K562 (cell line): ENCODE results near the gene MLX. TPM values are rescaled to one million over a fixed set of nuclear protein-coding genes. Genes with fewer than 3 reads are reported as not detected.
A peak's percentile ranks its signal among the peaks of the same experiment; 100 is the strongest.

Experiments used
- DLX4 ChIP-seq: fragments of 250-450 bp; sonication (Bioruptor Pico); IDR thresholded peaks from 2 replicates; pipeline ENCODE4 v1.6.1; 2021; ENCODE audit warnings: mild to moderate bottlenecking
- E2F5 ChIP-seq: sonication (generic); formaldehyde crosslinking; IDR thresholded peaks from 2 replicates; pipeline ENCODE4 v1.8.0; 2022; ENCODE audit warnings: mild to moderate bottlenecking, missing genetic modification reagents
- EHMT2 ChIP-seq: fragments of 450-650 bp; IDR thresholded peaks from 2 replicates; pipeline ENCODE4 v1.6.1; 2018; ENCODE audit warnings: antibody characterized with exemption
- ELF2 ChIP-seq: fragments of 250-450 bp; sonication (Bioruptor Pico); IDR thresholded peaks from 2 replicates; pipeline ENCODE4 v1.5.0; 2021; ENCODE audit warnings: mild to moderate bottlenecking
- FOXP1 ChIP-seq: sonication (generic); formaldehyde crosslinking; IDR thresholded peaks from 2 replicates; pipeline ENCODE4 v1.8.0; 2022; ENCODE audit warnings: mild to moderate bottlenecking, missing genetic modification reagents
- HDAC2 ChIP-seq: fragments of 450-650 bp; IDR thresholded peaks from 2 replicates; pipeline ENCODE4 v1.6.1; 2016; ENCODE audit warnings: mild to moderate bottlenecking
- ID3 ChIP-seq, 2 experiments: fragments of 250-450 bp in 1 of 2; fragments of 450-650 bp in 1 of 2; sonication (Bioruptor Pico) in 1 of 2; IDR thresholded peaks; 2 replicates each; pipeline versions ENCODE4 v1.6.1 to v1.8.0; 2016 to 2021; ENCODE audit warnings: mild to moderate bottlenecking in 2 of 2, moderate library complexity in 2 of 2, missing compliant biosample characterization in 1 of 2, missing genetic modification characterization in 1 of 2
- MTA1 ChIP-seq: fragments of 450-650 bp; IDR thresholded peaks from 2 replicates; pipeline ENCODE4 v1.6.1; 2017; ENCODE audit warnings: borderline replicate concordance
- NFYB ChIP-seq: IDR thresholded peaks from 2 replicates; pipeline ENCODE4 v1.6.1; 2011; ENCODE audit warnings: mild to moderate bottlenecking, moderate library complexity; ENCODE audit not compliant: insufficient read length; ENCODE audit errors: extremely low read depth
- NR2C2 ChIP-seq, 2 experiments: fragments of 200-800 bp in 1 of 2; sonication (Bioruptor generic) in 1 of 2; sonication (generic) in 1 of 2; formaldehyde crosslinking in 1 of 2; IDR thresholded peaks; 2 replicates each; pipeline versions ENCODE4 v1.6.1 to v1.8.0; 2016 to 2022; ENCODE audit warnings: mild to moderate bottlenecking in 1 of 2, missing compliant biosample characterization in 1 of 2, missing genetic modification characterization in 1 of 2, missing genetic modification reagents in 1 of 2
- PPARD ChIP-seq: fragments of 250-450 bp; sonication (Bioruptor Pico); IDR thresholded peaks from 2 replicates; pipeline ENCODE4 v1.8.0; 2022; ENCODE audit warnings: inconsistent platforms, mild to moderate bottlenecking, moderate library complexity
- SPI1 ChIP-seq: IDR thresholded peaks from 2 replicates; pipeline ENCODE4 v1.6.1; 2011; ENCODE audit warnings: low read depth, low read length, control low read depth, borderline replicate concordance
- USF2 ChIP-seq: sonication (generic); formaldehyde crosslinking; IDR thresholded peaks from 2 replicates; pipeline ENCODE4 v1.5.0; 2020; ENCODE audit warnings: missing genetic modification reagents
- ZFX ChIP-seq: sonication (generic); formaldehyde crosslinking; IDR thresholded peaks from 2 replicates; pipeline ENCODE4 v1.8.0; 2022; ENCODE audit warnings: mild to moderate bottlenecking, missing genetic modification reagents, moderate library complexity
- ZNF134 ChIP-seq: fragments of 250-450 bp; sonication (Bioruptor Pico); conservative IDR thresholded peaks from 2 replicates; pipeline ENCODE4 v1.4.0; 2020
- ZNF280B ChIP-seq: fragments of 250-450 bp; sonication (Bioruptor Pico); IDR thresholded peaks from 2 replicates; pipeline ENCODE4 v1.5.1; 2021; ENCODE audit warnings: mild to moderate bottlenecking
- ZNF324 ChIP-seq: fragments of 250-450 bp; sonication (Bioruptor Pico); IDR thresholded peaks from 2 replicates; pipeline ENCODE4 v1.4.0; 2020; ENCODE audit warnings: mild to moderate bottlenecking
- ZNF551 ChIP-seq: fragments of 250-450 bp; sonication (Bioruptor Pico); IDR thresholded peaks from 2 replicates; pipeline ENCODE4 v1.5.0; 2021; ENCODE audit warnings: mild to moderate bottlenecking, moderate library complexity
- ZNF79 ChIP-seq: fragments of 250-450 bp; sonication (Bioruptor Pico); IDR thresholded peaks from 2 replicates; pipeline ENCODE4 v1.4.0; 2020; ENCODE audit warnings: low read depth, mild to moderate bottlenecking, moderate library complexity
- polyA plus RNA-seq, 8 experiments: library from polyadenylated mRNA; depleted of rRNA in 4 of 8; stranded (reverse) in 5 of 8; unstranded in 3 of 8; fragments of >200 nt; fragmentation: Nextera tagmentation in 2 of 8; fragmentation: Illumina TruSeq in 1 of 8; extraction: Ambion mirVana in 2 of 8; extraction: Trizol in 1 of 8; gene quantifications; 2 replicates each; pipeline versions ENCODE4 v1.2.1 to v1.2.3, GENCODE V29; 2011 to 2014; ENCODE audit warnings: inconsistent platforms in 1 of 8, missing spikeins in 1 of 8
- total RNA-seq, 7 experiments: library from RNA; depleted of rRNA in 6 of 7; stranded (reverse); fragments of >200 nt in 6 of 7; fragmentation: Illumina TruSeq in 2 of 7; extraction: Trizol in 2 of 7; gene quantifications; 2 replicates each; pipeline versions ENCODE4 v1.2.1 to v1.2.3, GENCODE V29; 2011 to 2021; ENCODE audit warnings: low replicate concordance in 1 of 7

Gene MLX
- total and polyA plus RNA-seq, 9 of the 15 experiments (the other 6 are each of a cell fraction or from before 2014, with no cell fraction given), result 42.9 to 100 (median 58.9) TPM

GRCh38 chr17:42554250-42555121 lies 12.4 kb upstream of the MLX start (continued):
- no peak for TF ChIP-seq USF2
- TF ChIP-seq DLX4 (CRISPR knock-in tag), result no peak
- TF ChIP-seq ZNF280B (CRISPR knock-in tag), result no peak
- no peak for TF ChIP-seq EHMT2
- TF ChIP-seq NFYB, result no peak
- peak; percentile 14; the same call in 1 of the 2 replicates for TF ChIP-seq HDAC2
- TF ChIP-seq E2F5 (CRISPR knock-in tag), result no peak
- no peak for TF ChIP-seq ZNF134
- no peak for TF ChIP-seq FOXP1 (CRISPR knock-in tag)
- TF ChIP-seq ID3 (CRISPR knock-in tag; IDR thresholded peaks at IDR 0.05), result no peak
- TF ChIP-seq ID3 (tag; IDR thresholded peaks at IDR 0.05), result no peak
- no peak for TF ChIP-seq NR2C2 (CRISPR knock-in tag; IDR thresholded peaks at IDR 0.05)
- peak; percentile 95 for TF ChIP-seq NR2C2 (tag; IDR thresholded peaks at IDR 0.05)
- TF ChIP-seq ZNF324 (CRISPR knock-in tag), result no peak
- peak; percentile 83 for TF ChIP-seq ELF2 (CRISPR knock-in tag)
- TF ChIP-seq PPARD, result no peak
- peak; percentile 96 for TF ChIP-seq ZFX (CRISPR knock-in tag)
- no peak for TF ChIP-seq ZNF79 (CRISPR knock-in tag)
- no peak for TF ChIP-seq SPI1
- peak; percentile 88 for TF ChIP-seq MTA1
- TF ChIP-seq ZNF551 (CRISPR knock-in tag), result no peak
